Mucosa of rectum (tissue), 2 donors: ENCODE measurements around the gene CEP135.

Experiments
- H3K27ac ChIP-seq, 2 donors: one replicate each; pipeline ENCODE4 v1.7.0; 2013; ENCODE audit warnings: inconsistent platforms in 2 of 2, low read depth in 2 of 2, low read length in 2 of 2
- H3K27me3 ChIP-seq, 2 donors: one replicate each; pipeline ENCODE4 v1.7.0; 2013; ENCODE audit warnings: low read length in 2 of 2; ENCODE audit not compliant: control insufficient read depth in 2 of 2, insufficient read depth in 2 of 2
- H3K36me3 ChIP-seq, 2 donors: one replicate each; pipeline ENCODE4 v1.7.0; 2013; ENCODE audit warnings: low read length in 2 of 2; ENCODE audit not compliant: control insufficient read depth in 2 of 2, insufficient read depth in 2 of 2
- H3K4me1 ChIP-seq, 2 donors: one replicate each; pipeline ENCODE4 v1.7.0; 2013; ENCODE audit warnings: low read length in 2 of 2, mild to moderate bottlenecking in 1 of 2; ENCODE audit not compliant: control insufficient read depth in 2 of 2, insufficient read depth in 2 of 2
- H3K4me3 ChIP-seq, 2 donors: one replicate each; pipeline ENCODE4 v1.7.0; 2013; ENCODE audit warnings: low read length in 2 of 2
- H3K9ac ChIP-seq, 2 donors: one replicate each; pipeline ENCODE4 v1.7.0; 2013; ENCODE audit warnings: low read length in 2 of 2, low read depth in 1 of 2, mild to moderate bottlenecking in 1 of 2
- H3K9me3 ChIP-seq, 2 donors: one replicate each; pipeline ENCODE4 v1.7.0; 2013; ENCODE audit warnings: low read length in 2 of 2; ENCODE audit not compliant: control insufficient read depth in 2 of 2
- donor health status: healthy.
- donor health status: Normal muscosa, but diverticular disease.

Gene CEP135

GRCh38 chr4:56003606-56004005 lies 54.9 kb downstream of the CEP135 start:
- Histone ChIP-seq H3K27ac (no peak overlapping the region), H3K9me3 (peaks cover 0 to 3% of the 10 kb centered on the region in 2 donors), H3K36me3 (peaks cover 0 to 23% of the 10 kb centered on the region in 2 donors), H3K27me3 (no peaks in the 10 kb centered on the region), H3K4me3 (no peak overlapping the region), H3K4me1 (no peaks in the 10 kb centered on the region), H3K9ac (no peak overlapping the region)

DNA sequence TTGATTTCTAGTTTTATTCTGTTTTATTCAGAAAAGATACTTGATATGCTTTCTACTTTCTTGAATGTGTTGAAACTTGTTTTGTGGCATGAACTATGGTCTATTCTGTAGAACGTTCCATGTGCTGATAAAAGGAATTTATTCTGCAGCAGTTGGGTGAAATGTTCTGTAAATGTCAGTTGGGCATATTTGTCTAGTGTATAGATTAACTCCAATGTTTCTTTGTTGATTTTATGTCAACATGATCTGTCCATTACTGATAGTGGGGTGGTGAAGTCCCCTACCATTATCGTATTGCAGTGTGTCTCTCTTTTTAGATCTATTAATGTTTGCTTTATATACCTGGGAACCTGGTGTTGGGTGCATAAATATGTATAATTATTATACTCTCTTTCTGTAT lies 55.5 kb downstream of the CEP135 start:
- no peak overlapping the region for H3K4me3 ChIP-seq
- no peak overlapping the region for H3K9ac ChIP-seq
- no peaks in the 10 kb centered on the region for H3K27me3 ChIP-seq
- no peak overlapping the region for H3K27ac ChIP-seq
- peaks cover 0 to 3% of the 10 kb centered on the region in 2 donors for H3K9me3 ChIP-seq
- H3K36me3 ChIP-seq: peaks cover 0 to 23% of the 10 kb centered on the region in 2 donors
- no peaks in the 10 kb centered on the region for H3K4me1 ChIP-seq

DNA sequence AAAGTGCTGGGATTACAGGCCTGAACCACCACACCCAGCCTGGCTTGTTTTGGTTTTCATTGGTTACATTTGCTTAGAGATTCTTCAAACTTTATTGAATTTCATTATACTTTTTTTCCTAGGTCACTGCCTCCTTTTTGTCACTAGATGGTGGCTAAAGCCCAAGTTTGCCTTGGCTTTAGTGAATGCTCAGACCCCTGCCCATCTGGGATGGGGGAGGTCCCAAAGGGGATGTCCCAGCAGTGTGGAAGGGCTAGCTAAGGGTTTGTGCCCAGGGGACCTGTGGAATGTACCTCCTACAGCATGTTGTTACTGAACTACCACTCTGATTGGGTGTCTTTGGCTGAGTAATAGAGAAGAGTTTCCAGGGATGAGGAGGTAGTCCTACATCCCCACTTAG lies 58.4 kb downstream of the CEP135 start:
- no peak overlapping the region for H3K4me3 ChIP-seq
- no peak overlapping the region for H3K9ac ChIP-seq
- peaks cover 0 to 14% of the 10 kb centered on the region in 2 donors for H3K36me3 ChIP-seq
- H3K4me1 ChIP-seq: no peaks in the 10 kb centered on the region
- H3K9me3 ChIP-seq: peaks cover 0 to 3% of the 10 kb centered on the region in 2 donors
- H3K27me3 ChIP-seq: no peaks in the 10 kb centered on the region
- H3K27ac ChIP-seq: no peak overlapping the region

DNA sequence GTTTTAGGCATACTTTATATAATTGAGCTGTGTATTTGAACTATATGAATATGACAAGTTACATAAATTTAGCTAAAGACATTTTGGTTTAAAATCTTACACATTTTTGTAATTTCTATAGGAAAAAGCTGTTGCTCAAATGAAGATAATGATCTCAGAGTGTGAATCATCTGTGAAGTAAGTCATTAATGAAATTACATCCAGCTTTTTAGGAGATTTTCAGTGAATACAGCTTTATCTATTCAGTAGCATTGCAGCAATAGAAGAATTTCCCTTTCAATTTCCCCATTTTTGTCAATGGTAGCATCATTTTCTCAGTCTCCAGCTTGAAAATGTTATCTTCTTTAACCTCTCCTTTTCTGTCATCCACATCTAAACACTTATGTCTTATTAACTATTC lies 59.5 kb downstream of the CEP135 start:
- no peaks in the 10 kb centered on the region for H3K27me3 ChIP-seq
- no peak overlapping the region for H3K27ac ChIP-seq

GRCh38 chr4:56026596-56026995 lies 77.9 kb downstream of the CEP135 start:
- peaks cover 12 to 27% of the 10 kb centered on the region in 2 donors for H3K36me3 ChIP-seq
- no peaks in the 10 kb centered on the region for H3K9me3 ChIP-seq
- H3K4me3 ChIP-seq: no peak overlapping the region
- H3K27me3 ChIP-seq: no peaks in the 10 kb centered on the region
- no peak overlapping the region for H3K27ac ChIP-seq
- H3K4me1 ChIP-seq: no peaks in the 10 kb centered on the region
- no peak overlapping the region for H3K9ac ChIP-seq

More for the DNA sequence above, 59.5 kb downstream of the CEP135 start:
- no peak overlapping the region for H3K4me3 ChIP-seq
- no peaks in the 10 kb centered on the region for H3K4me1 ChIP-seq
- H3K9me3 ChIP-seq: no peaks in the 10 kb centered on the region
- H3K36me3 ChIP-seq: peaks cover 4 to 19% of the 10 kb centered on the region in 2 donors
- no peak overlapping the region for H3K9ac ChIP-seq

GRCh38 chr4:56028165-56028564 lies 79.4 kb downstream of the CEP135 start:
- no peaks in the 10 kb centered on the region for H3K9me3 ChIP-seq
- H3K4me3 ChIP-seq: no peak overlapping the region
- no peaks in the 10 kb centered on the region for H3K4me1 ChIP-seq
- H3K9ac ChIP-seq: no peak overlapping the region
- H3K36me3 ChIP-seq: peaks cover 12 to 20% of the 10 kb centered on the region in 2 donors
- H3K27ac ChIP-seq: no peak overlapping the region
- no peaks in the 10 kb centered on the region for H3K27me3 ChIP-seq

- Histone ChIP-seq H3K27ac (no peak overlapping the region), H3K27me3 (no peaks in the 10 kb centered on the region), H3K9me3 (no peaks in the 10 kb centered on the region), H3K4me3 (no peak overlapping the region), H3K9ac (no peak overlapping the region), H3K4me1 (no peaks in the 10 kb centered on the region), H3K36me3 (no peaks in the 10 kb centered on the region)
Observed at GRCh38 chr4:56038487-56039162, 89.9 kb downstream of the CEP135 start.

- Histone ChIP-seq H3K27me3 (peaks cover 0 to 3% of the 10 kb centered on the region in 2 donors), H3K27ac (no peak overlapping the region), H3K9ac (no peak overlapping the region), H3K4me3 (no peak overlapping the region), H3K36me3 (no peaks in the 10 kb centered on the region), H3K9me3 (no peaks in the 10 kb centered on the region), H3K4me1 (no peaks in the 10 kb centered on the region)
Observed at GRCh38 chr4:56040842-56041241, 92.1 kb downstream of the CEP135 start.

DNA sequence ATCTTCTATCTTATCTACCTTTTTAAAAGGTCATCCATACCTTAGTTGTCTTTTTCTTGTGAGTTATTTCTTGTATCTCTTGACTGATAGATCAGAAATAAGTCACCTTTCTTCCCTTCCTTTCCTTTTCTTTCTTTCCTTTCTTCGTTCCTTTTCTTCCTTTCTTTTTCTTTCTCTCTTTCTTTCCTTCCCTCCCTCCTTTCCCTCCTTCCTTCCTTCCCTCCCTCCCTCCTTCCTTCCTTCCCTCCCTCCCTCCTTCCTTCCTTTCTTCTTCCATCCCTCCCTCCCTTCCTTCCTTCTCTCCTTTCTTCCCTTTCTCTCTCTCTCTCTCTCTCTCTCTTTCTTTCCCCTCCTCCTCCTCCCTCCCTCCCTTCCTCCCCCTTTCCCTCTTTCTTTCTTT lies 93.5 kb downstream of the CEP135 start:
- peaks cover 0 to 3% of the 10 kb centered on the region in 2 donors for H3K27me3 ChIP-seq
- no peaks in the 10 kb centered on the region for H3K9me3 ChIP-seq
- H3K4me3 ChIP-seq: no peak overlapping the region
- H3K4me1 ChIP-seq: no peaks in the 10 kb centered on the region
- no peak overlapping the region for H3K27ac ChIP-seq
- H3K36me3 ChIP-seq: no peaks in the 10 kb centered on the region
- no peak overlapping the region for H3K9ac ChIP-seq

GRCh38 chr4:56048383-56048701 lies 99.6 kb downstream of the CEP135 start:
- Histone ChIP-seq H3K4me3 (peak overlapping the region; percentile 72 to 78), H3K27ac (no peak overlapping the region), H3K9me3 (no peaks in the 10 kb centered on the region), H3K36me3 (no peaks in the 10 kb centered on the region), H3K9ac (peak overlapping the region; percentile 10 to 73), H3K4me1 (peaks cover 3 to 9% of the 10 kb centered on the region in 2 donors), H3K27me3 (peaks cover 0 to 3% of the 10 kb centered on the region in 2 donors)
